Liver (tissue), 3 donors: ENCODE data around the gene APOB.

Experiments used
- GABPA ChIP-seq, 2 donors: IDR thresholded peaks in 1 of 2; conservative IDR thresholded peaks in 1 of 2; 2 replicates each; pipeline ENCODE4 v1.6.1; 2016; ENCODE audit warnings: antibody characterized with exemption in 2 of 2, mild to moderate bottlenecking in 1 of 2, moderate library complexity in 1 of 2
- JUND ChIP-seq, 2 donors: IDR thresholded peaks; 2 replicates each; pipeline ENCODE4 v1.6.1; 2016; ENCODE audit warnings: antibody characterized with exemption in 2 of 2
- RAD21 ChIP-seq, 2 donors: IDR thresholded peaks; 2 replicates each; pipeline ENCODE4 v1.6.1; 2016; ENCODE audit warnings: antibody characterized with exemption in 2 of 2, mild to moderate bottlenecking in 2 of 2
- TAF1 ChIP-seq: conservative IDR thresholded peaks from 2 replicates; pipeline ENCODE4 v1.6.1; 2016; ENCODE audit warnings: antibody characterized with exemption, mild to moderate bottlenecking
- TF ChIP-seq, protein P1 (sequence below): IDR thresholded peaks from 2 replicates; pipeline ENCODE4 v1.6.1; 2016; ENCODE audit warnings: antibody characterized with exemption
- TF ChIP-seq, protein P2 (sequence below): fragments of 150-350 bp; IDR thresholded peaks from 2 replicates; pipeline ENCODE4 v1.5.1; 2017; ENCODE audit warnings: improper control_type of control experiment, low read depth, low read length; ENCODE audit not compliant: missing input control
- TF ChIP-seq, protein P3 (sequence below): IDR thresholded peaks from 2 replicates; pipeline ENCODE4 v1.6.1; 2016; ENCODE audit warnings: antibody characterized with exemption, mild to moderate bottlenecking
- TF ChIP-seq, protein P4 (sequence below): IDR thresholded peaks from 2 replicates; pipeline ENCODE4 v1.6.1; 2016; ENCODE audit warnings: antibody characterized with exemption
- donor health status: healthy.
- donor health status: healthy.

DNA sequence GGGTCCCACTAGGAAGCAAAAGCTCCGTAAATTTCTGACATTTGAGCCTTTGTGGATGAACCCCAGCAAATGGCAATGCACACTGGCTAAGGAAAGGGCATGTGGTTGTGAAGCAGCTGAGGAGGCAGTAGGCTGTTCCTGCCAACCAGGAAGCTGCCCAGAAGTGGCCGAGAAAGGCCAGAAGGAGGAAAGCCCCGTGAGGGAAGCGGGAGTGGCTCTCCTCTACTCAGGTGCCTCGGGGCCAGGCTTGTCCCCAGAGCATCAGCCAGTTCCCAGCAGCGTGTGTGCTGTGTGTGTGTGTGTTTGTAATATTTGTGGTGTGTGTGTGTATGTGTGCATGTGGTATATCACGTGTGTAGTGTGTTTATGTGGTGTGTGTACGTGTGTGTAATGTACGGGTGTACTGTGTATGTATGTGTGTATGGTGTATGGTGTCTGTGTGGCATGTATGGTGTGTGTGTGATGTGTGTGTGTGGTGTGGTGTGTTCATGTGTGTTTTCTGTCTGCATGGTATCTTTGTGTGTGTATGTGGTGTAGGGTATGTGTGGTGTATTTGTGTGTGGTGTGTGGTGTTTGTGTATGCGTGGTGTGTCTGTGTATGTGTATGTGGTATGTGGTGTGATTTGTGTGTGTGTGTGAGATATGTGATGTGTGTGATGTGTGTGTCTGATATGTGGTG, 90.6 kb downstream of the APOB start:
- TF ChIP-seq, protein P1, sequence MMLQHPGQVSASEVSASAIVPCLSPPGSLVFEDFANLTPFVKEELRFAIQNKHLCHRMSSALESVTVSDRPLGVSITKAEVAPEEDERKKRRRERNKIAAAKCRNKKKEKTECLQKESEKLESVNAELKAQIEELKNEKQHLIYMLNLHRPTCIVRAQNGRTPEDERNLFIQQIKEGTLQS = no peak
- TF ChIP-seq, protein P2, sequence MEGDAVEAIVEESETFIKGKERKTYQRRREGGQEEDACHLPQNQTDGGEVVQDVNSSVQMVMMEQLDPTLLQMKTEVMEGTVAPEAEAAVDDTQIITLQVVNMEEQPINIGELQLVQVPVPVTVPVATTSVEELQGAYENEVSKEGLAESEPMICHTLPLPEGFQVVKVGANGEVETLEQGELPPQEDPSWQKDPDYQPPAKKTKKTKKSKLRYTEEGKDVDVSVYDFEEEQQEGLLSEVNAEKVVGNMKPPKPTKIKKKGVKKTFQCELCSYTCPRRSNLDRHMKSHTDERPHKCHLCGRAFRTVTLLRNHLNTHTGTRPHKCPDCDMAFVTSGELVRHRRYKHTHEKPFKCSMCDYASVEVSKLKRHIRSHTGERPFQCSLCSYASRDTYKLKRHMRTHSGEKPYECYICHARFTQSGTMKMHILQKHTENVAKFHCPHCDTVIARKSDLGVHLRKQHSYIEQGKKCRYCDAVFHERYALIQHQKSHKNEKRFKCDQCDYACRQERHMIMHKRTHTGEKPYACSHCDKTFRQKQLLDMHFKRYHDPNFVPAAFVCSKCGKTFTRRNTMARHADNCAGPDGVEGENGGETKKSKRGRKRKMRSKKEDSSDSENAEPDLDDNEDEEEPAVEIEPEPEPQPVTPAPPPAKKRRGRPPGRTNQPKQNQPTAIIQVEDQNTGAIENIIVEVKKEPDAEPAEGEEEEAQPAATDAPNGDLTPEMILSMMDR = no peak
- TF ChIP-seq, protein P3, sequence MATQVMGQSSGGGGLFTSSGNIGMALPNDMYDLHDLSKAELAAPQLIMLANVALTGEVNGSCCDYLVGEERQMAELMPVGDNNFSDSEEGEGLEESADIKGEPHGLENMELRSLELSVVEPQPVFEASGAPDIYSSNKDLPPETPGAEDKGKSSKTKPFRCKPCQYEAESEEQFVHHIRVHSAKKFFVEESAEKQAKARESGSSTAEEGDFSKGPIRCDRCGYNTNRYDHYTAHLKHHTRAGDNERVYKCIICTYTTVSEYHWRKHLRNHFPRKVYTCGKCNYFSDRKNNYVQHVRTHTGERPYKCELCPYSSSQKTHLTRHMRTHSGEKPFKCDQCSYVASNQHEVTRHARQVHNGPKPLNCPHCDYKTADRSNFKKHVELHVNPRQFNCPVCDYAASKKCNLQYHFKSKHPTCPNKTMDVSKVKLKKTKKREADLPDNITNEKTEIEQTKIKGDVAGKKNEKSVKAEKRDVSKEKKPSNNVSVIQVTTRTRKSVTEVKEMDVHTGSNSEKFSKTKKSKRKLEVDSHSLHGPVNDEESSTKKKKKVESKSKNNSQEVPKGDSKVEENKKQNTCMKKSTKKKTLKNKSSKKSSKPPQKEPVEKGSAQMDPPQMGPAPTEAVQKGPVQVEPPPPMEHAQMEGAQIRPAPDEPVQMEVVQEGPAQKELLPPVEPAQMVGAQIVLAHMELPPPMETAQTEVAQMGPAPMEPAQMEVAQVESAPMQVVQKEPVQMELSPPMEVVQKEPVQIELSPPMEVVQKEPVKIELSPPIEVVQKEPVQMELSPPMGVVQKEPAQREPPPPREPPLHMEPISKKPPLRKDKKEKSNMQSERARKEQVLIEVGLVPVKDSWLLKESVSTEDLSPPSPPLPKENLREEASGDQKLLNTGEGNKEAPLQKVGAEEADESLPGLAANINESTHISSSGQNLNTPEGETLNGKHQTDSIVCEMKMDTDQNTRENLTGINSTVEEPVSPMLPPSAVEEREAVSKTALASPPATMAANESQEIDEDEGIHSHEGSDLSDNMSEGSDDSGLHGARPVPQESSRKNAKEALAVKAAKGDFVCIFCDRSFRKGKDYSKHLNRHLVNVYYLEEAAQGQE = no peak
- TF ChIP-seq GABPA (IDR thresholded peaks at IDR 0.05 in 1 of 2, conservative IDR thresholded peaks at IDR 0.05 in 1 of 2) (no peak), RAD21 (IDR thresholded peaks at IDR 0.05) (no peak), JUND (IDR thresholded peaks at IDR 0.05) (no peak), TAF1 (no peak)
- TF ChIP-seq, protein P4, sequence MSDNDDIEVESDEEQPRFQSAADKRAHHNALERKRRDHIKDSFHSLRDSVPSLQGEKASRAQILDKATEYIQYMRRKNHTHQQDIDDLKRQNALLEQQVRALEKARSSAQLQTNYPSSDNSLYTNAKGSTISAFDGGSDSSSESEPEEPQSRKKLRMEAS = no peak
